HG03520 (cell line): ENCODE results near the gene SPOCK1.
"Not testable (repeated sequence)": the region's sequence is repeated elsewhere in the genome, so short reads cannot be mapped to it uniquely, and the experiment has no call there.

Experiments
- ATAC-seq: cut with Tn5 transposase; IDR thresholded peaks from one replicate; pipeline ENCODE4 v1.9.1; 2021; ENCODE audit warnings: mild to moderate bottlenecking, moderate library complexity; ENCODE audit not compliant: unreplicated experiment

SPOCK1 gene

GRCh38 chr5:137233726-137234125 lies 265.4 kb downstream of the SPOCK1 start:
- ATAC-seq: no peak

GRCh38 chr5:137233304-137233703 lies 265.8 kb downstream of the SPOCK1 start:
- not testable (repeated sequence) for ATAC-seq

GRCh38 chr5:137231540-137231939 lies 267.6 kb downstream of the SPOCK1 start:
- no peak for ATAC-seq

DNA sequence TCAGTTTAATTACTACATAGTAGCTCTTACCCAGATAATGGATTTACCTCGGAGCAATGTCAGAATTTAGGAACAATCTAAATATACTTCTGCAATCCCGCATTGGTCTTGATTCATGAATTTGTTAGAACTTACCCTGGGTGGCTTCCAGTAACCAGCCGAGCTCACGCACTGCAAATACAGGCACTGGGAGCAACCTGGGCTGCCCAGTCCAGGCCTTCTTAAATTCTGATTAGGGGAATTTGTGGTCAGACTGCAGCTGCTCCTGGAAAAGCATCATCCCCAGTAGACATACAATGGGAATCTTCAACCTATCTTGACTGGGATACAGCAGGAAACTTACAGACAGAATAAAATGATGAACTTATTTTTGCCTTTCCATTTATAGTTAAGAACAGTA lies 270.3 kb downstream of the SPOCK1 start:
- no peak for ATAC-seq

DNA sequence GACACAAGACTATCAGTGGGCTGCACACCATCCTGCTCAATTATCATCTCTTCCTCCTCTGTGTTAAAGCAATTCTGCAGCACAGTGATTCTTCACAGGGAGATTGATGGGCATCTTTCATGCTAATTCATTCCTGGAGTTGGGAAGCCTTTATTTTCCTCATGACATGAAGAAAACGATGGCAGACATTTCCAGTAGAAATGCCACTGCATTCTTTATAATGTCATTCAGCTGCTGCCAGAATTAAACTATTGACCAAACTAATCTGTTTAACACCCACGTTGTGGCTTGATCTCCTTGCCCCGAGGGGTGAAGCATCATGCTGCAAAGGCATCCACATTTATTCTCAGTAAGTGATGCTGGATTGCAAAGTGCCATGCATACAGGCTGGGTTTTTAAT lies 273.0 kb downstream of the SPOCK1 start:
- ATAC-seq: no peak

DNA sequence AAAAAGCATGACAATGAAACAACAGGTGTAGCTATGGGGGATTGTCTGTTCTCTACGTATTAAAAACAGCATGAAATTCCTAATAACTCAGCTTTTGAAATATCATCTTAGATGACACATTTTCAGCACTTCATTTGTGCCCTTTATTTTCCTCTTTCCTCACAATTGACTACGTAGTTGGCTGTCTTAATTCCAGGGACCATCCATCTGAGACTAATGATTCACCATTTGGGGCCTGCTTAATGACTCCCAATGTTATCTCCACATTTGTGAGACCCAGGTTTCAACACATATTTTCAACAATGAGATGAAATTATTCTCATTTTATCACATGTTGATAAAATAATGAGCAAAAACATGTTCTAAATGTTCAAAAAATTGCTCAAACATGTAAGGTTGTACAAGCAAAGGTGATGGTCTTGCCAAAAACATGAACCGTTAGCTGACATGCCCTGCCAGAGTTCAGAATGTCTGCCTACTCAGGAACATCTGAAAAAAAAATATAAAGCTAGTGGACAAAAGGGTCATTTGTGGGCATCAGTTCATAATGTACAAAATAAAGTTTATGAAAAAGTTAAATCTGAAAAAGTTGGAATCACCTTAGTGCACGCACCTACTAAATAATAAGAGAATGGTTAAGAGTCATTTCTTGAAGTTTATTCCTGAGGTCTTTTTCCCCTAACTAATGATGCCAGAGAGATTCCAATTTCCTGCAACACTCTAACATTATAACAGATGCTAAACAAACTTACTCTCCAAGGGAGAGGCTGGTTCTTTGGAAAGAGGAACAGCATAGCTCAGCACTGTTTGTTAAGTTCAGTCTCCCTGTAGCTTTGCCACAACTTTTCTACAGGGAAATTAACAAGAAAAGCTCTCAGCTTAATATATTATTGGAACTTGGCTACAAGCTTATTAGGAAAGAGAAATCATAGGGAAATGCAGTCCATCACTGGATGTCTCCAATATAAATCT lies 275.5 kb downstream of the SPOCK1 start:
- ATAC-seq: no peak

DNA sequence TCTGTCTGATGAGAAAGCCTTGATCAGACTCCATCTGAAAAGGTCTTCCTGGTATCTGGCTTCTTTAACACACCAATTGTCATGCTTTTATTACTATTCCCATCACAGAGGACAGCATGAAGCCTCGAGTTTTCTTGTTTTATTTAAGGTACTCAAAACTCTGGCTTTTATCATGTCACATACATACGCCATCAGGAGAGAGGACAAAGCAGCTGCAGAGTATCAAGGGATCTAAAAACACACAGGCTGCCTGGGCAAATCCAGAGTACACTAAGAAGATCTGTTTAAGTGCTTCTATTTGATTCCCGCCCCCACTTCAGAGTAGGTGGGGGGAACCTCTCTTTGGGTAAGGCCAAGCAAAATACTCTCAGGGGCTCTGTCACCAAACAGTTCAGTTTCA lies 277.2 kb downstream of the SPOCK1 start:
- no peak for ATAC-seq

DNA sequence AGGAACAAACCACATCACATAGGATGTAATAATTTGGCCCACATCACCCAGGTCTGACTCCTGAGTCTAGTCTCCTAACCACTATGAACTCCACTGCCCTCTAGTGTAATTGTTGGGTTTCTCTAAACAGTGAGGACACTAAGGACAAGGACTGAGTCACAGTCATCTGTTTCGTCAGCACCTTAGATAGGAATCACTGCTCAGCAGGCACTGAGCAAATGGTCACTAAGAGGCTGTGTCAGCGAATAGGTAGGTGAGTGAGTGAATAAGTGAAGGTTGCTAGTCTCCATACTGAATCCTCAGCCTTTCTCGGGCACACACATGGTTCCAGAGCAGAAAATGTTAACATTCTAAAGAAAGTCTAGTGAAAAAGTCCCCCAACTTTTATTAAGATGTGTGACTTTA lies 278.6 kb downstream of the SPOCK1 start:
- ATAC-seq: peak; percentile 92

GRCh38 chr5:137218896-137219295 lies 280.2 kb downstream of the SPOCK1 start:
- no peak for ATAC-seq

DNA sequence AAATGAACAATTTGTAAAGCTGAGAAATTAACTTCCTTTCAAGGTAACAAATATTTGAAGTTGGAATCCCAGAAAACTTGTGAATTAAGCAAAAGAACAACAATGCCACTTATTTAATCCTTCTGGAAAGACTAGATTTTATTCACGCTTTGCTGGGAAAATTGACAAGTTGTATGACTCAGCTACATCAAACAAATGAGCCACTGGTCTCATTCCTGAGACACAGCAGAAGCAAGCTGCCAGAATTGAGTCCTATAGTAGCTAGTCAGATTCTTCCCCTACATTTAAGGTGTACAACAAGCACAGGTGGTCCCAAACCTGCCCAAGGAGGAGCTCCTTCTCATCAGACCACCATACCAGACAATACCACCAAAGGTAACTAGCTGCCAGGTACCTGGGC lies 280.7 kb downstream of the SPOCK1 start:
- no peak for ATAC-seq

GRCh38 chr5:137217599-137218200 lies 281.4 kb downstream of the SPOCK1 start:
- no peak for ATAC-seq

GRCh38 chr5:137216976-137217598 lies 282.0 kb downstream of the SPOCK1 start:
- no peak for ATAC-seq

DNA sequence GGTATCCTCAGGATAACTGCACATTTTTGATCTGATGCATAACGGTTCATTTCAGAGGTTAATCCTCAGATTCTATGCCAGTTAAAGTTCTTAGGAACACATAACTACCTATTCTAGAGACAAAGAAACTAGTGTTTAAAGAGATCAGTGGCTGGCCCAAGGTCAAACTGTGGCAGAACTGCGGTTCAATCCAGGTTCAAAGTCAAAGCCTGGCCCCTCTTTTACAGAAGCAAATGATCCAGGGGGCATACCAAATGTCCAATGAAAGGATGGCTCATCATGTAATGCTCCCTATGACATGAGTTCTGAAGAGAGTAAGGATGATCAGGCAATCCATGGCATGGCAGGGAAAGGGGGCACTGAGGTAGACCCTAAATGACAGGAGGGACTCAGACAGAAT lies 283.3 kb downstream of the SPOCK1 start:
- no peak for ATAC-seq

GRCh38 chr5:137215261-137215660 lies 283.9 kb downstream of the SPOCK1 start:
- ATAC-seq: no peak

DNA sequence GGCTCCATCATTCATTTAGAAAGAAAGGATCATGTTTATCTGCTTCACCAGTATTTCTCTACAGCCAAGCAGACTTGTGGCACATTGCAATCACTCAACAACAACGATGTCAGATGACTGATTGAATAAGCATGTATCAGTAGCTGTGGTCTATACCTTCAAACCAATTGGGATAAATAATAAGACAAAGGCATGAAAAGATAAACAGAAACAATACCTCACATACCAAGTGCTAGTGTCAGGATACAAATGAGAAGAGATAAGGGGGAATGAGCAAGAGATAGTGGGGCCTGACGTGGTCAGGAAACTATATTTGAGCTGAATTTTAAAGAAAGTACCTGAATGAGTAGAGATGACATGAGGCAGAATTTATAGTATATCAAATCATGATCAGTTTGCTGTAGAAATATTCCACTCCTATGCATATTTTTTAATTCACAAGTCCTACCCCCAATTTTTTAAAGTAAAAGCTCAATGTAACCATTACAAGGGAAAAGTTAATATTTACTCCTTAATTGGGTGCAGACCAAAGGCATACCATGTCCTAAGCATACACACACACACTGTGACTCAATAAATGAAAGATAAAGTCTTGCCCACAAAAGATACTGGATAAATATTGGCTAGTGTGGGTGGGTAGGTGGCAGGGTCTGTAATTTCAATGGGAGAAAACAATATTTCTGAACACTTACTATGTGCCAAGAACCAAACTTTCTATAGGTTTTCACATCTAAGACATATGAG lies 284.5 kb downstream of the SPOCK1 start:
- ATAC-seq: no peak

DNA sequence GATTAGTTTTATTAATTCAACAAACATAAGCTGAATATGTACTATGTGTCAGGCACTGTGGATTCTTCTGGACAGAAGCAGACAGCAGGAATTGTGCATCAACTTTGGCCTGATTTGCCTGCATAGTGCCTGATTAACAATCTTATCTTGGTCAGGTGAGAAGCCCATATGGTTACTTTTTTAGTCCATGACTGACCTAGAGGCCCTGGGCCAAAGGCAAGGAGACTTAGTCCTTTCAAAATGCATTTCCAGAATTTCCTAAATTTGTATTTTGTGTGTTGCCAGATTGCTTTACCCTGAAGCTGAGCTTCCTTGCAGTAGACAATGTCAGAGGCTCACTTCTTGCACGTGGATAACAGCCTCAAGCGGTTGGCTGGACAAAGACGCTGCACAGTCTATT lies 286.7 kb downstream of the SPOCK1 start:
- ATAC-seq: no peak

DNA sequence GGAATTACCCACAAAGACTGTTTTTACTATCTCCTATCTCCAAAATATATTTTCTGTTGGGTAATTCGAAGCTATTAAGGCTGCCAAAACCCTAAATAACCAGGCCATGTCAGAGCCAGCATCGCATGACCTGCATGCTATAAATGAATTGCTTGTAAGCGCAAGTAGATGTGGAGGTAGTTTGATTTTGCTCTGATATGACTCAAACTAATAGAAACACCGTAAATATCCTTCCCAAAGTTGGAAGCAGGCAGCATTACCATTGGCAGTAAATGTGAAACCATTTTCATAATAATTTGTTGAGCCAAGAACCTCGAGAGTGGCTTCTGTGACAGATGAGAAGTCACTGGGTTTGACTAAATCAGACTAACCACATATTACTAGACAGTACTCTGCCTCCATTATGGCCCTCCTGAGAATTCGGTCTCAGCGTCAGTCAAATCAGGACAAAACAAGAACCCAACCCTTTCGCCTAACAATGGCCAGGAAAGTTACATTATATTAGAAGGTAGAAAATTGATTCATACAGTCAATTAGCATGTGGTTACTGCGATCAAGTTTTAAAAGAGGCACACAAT lies 289.8 kb downstream of the SPOCK1 start:
- no peak for ATAC-seq

DNA sequence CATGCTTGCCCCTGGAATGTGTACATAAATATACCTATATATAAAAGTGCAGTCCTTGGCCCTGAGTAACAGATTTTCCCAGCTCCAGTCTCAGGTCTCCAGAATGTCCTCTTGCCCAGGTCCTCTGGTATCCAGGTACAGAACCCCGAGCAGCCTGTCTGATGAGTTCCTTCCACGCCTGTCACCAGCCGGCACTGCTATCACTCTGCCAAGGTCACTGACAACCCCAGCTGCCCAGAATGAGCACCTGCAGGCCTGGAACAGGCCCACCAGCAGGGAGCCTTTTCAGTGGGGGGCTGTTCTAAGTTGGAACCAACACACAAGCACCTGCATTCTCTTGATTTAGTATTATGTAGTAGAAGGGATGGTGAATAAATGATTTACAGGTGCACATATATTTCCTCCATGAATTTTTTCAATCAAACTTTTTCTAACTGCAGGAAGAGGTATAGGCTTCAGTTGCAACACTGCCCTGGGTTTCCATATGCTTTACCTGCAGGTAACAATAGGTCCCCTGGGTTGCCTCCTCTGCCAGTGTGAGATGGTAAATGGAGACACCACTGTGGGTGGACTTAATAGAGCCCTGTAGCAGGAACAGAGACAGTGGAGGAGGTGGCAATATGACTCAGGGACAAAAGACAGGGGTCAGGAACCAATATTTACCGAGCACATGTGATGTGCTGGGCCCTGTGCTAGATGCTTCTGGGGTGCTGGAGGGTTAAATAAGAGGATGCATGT lies 291.9 kb downstream of the SPOCK1 start:
- no peak for ATAC-seq

GRCh38 chr5:137206030-137206715 lies 293.0 kb downstream of the SPOCK1 start:
- no peak for ATAC-seq
